T-helper 2 cell treated with Interferon-gamma antibody and Interleukin-4, amounts not matched to agents 5 μg/mL and 100 μg/mL, for 36 hours (primary cell): ENCODE measurements around the gene TRRAP.

ENCODE experiments used
- DNase-seq: peaks from one replicate; pipeline ENCODE4 v3.0.0; 2021; ENCODE audit warnings: low spot score
- H3K27ac Mint-ChIP-seq: one replicate; pipeline ENCODE4 v1.8.0; 2021; ENCODE audit warnings: mild to moderate bottlenecking, mixed read lengths
- H3K27me3 Mint-ChIP-seq: one replicate; pipeline ENCODE4 v1.8.0; 2021; ENCODE audit warnings: low read depth, mixed read lengths
- H3K36me3 Mint-ChIP-seq: one replicate; pipeline ENCODE4 v1.8.0; 2021; ENCODE audit warnings: low read depth, mixed read lengths
- H3K4me1 Mint-ChIP-seq: one replicate; pipeline ENCODE4 v1.8.0; 2021; ENCODE audit warnings: low read depth, mixed read lengths
- H3K4me3 Mint-ChIP-seq: one replicate; pipeline ENCODE4 v1.8.0; 2022; ENCODE audit warnings: mild to moderate bottlenecking, moderate library complexity, mixed read lengths
- H3K9me3 Mint-ChIP-seq: one replicate; pipeline ENCODE4 v1.8.0; 2021; ENCODE audit warnings: mixed read lengths

Gene TRRAP

DNA sequence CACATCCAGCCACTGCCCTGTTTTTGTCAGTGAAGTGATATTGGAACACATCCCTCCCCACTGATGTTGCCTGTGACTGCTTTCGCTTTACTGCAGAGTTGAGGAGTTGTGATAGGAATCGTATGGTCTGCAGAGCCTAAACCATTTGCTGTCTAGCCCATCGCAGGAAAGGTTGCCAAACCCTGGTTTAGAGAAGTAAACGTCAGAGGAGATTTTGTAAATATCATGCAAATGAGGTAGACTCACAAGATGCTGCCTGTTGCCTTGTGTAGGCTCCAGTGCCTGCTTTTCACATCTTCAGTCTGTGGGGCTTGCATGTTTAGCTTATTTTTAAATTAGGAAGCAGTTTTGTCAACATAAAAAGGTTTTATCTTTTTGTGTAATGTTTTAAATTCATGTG is 107.1 kb downstream of the TRRAP start:
- Mint-ChIP-seq H3K27ac (no peak overlapping the region), H3K4me1 (no peaks in the 10 kb centered on the region), H3K27me3 (no peaks in the 10 kb centered on the region), H3K4me3 (no peak overlapping the region), H3K36me3 (peaks cover 85% of the 10 kb centered on the region), H3K9me3 (peaks cover 9% of the 10 kb centered on the region)
- DNase-seq: no peak

DNA sequence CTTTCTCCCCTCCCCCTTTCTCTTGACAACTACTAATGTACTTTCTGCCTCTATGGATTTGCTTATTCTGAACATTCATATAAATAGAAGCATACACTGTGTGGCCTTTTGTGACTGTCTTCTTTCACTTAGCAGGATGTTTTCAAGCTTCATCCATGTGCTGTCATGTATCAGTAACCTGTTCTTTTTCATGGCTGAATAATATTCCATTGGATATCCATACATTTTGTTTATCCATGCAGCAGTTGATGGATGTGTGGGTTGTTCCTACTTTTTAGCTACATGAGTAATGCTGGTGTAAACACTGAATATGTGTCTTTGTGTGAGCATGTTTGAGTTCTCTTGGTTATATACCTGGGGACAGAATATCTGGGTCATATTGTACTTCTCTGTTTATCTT is 107.6 kb downstream of the TRRAP start:
- Mint-ChIP-seq H3K36me3 (peaks cover 84% of the 10 kb centered on the region), H3K4me3 (no peak overlapping the region), H3K27ac (no peak overlapping the region), H3K4me1 (no peaks in the 10 kb centered on the region), H3K27me3 (no peaks in the 10 kb centered on the region), H3K9me3 (peaks cover 9% of the 10 kb centered on the region)
- no peak for DNase-seq

DNA sequence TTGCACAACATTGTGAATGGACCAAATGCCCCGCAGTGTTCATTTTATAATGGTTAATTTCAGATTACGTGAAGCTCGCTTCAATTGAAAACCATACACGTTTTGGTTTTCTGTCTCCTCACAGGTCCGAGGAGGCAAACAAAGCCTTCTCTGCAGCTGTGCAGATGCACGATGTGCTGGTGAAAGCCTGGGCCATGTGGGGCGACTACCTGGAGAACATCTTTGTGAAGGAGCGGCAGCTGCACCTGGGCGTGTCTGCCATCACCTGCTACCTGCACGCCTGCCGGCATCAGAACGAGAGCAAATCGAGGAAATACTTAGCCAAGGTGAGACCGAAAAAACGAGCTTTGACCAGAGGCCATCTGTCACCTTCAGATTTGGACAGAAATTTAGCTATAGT is 110.3 kb downstream of the TRRAP start:
- H3K4me3 Mint-ChIP-seq: no peak overlapping the region
- DNase-seq: no peak
- H3K9me3 Mint-ChIP-seq: peaks cover 9% of the 10 kb centered on the region
- H3K27ac Mint-ChIP-seq: no peak overlapping the region
- H3K4me1 Mint-ChIP-seq: no peaks in the 10 kb centered on the region
- peaks cover 85% of the 10 kb centered on the region for H3K36me3 Mint-ChIP-seq
- no peaks in the 10 kb centered on the region for H3K27me3 Mint-ChIP-seq

DNA sequence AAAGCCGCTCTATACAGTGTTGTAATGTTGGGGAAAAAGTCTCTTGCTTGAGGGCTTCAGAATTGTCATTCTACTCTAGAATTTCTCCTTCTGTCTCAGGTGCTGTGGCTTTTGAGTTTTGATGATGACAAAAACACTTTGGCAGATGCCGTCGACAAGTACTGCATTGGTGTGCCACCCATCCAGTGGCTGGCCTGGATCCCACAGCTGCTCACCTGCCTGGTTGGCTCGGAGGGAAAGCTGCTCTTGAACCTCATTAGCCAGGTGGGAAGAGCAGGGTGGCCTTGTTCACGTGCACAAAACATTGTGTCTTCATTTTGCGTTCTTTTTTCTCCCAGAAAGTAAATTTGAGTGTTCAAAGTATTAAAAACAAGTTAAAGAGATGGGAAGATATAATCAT is 112.0 kb downstream of the TRRAP start:
- no peak overlapping the region for H3K27ac Mint-ChIP-seq
- no peak overlapping the region for H3K4me3 Mint-ChIP-seq
- no peaks in the 10 kb centered on the region for H3K27me3 Mint-ChIP-seq
- H3K36me3 Mint-ChIP-seq: peaks cover 78% of the 10 kb centered on the region
- H3K9me3 Mint-ChIP-seq: peaks cover 9% of the 10 kb centered on the region
- DNase-seq: no peak
- H3K4me1 Mint-ChIP-seq: no peaks in the 10 kb centered on the region

DNA sequence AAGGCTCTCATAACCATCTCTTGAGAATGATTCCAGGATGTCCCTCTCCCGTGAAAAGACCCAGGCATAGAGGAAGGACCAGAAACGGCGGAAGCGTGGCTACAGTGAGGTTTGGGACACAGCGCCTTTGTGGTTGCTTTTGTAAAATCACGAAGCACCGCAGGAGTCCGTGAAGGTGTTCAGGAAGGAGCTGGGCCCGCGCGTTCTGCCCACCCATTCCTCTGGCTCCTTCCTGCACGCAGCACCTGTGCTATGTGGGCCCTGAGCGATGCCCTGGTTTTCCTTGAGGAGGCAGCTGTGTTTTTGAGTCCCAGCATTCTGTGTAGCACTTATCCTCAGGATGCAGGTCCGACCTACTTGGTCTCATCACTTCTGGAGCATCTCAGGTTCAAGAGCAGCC is 112.8 kb downstream of the TRRAP start:
- H3K4me3 Mint-ChIP-seq: no peak overlapping the region
- H3K27me3 Mint-ChIP-seq: no peaks in the 10 kb centered on the region
- peaks cover 3% of the 10 kb centered on the region for H3K4me1 Mint-ChIP-seq
- H3K36me3 Mint-ChIP-seq: peaks cover 78% of the 10 kb centered on the region
- no peak for DNase-seq
- H3K9me3 Mint-ChIP-seq: peaks cover 4% of the 10 kb centered on the region
- H3K27ac Mint-ChIP-seq: no peak overlapping the region

DNA sequence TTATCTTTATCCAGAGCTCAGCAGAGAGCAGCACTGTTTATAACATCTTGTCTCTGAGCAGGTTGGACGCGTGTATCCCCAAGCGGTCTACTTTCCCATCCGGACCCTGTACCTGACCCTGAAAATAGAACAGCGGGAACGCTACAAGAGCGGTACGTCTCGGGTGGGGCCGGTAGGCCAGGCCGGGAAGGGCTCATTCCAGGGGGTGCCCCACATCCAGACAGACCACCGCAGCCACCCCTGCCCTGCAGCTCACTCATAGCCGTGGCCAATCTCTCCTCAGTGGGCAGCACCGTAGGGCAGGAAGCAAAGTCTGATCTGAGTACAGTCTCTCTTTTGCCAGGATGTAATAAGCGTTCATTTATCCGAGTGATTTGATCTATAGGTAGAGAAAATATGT is 113.7 kb downstream of the TRRAP start:
- Mint-ChIP-seq H3K27ac (no peak overlapping the region), H3K4me1 (peaks cover 4% of the 10 kb centered on the region), H3K36me3 (peaks cover 70% of the 10 kb centered on the region), H3K27me3 (no peaks in the 10 kb centered on the region), H3K9me3 (no peaks in the 10 kb centered on the region), H3K4me3 (no peak overlapping the region)
- DNase-seq: no peak

DNA sequence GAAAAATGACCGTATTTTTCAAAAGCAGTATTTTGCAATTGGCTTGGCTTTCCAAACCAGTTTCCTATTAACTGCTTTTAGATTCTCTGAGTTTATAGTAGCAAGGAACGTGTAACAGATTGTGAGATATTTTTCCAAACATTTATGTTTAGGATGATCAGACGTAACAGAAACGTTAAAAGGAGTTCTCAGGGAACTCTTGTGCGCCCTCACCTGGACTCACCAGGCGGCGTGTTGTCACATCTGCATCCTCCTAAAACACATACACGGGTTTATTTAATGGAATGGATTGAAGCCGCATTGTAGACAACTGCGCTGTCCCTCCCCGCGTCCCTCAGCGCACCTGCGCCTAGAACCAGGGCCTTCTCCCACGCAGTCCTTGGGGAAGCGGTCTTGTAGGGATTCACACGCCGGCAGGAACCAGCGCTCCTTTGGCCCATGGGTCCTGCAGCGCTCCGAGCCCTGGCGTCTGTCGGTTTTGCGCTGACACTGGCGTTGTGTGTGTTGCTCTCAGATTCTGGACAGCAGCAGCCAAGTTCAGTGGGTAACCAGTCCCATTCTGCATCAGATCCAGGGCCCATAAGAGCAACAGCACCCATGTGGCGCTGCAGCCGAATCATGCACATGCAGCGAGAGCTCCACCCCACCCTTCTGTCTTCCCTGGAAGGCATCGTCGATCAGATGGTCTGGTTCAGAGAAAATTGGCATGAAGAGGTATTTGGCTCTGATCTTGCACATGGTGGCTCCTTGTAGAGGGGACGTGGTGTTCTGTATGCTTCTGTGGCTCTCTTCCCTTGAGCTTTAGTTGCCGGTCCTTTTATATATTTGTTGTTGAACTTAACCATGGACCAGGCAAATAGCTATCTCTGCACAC is 114.9 kb downstream of the TRRAP start:
- H3K9me3 Mint-ChIP-seq: no peaks in the 10 kb centered on the region
- H3K4me3 Mint-ChIP-seq: no peak overlapping the region
- H3K27ac Mint-ChIP-seq: no peak overlapping the region
- DNase-seq: no peak
- H3K4me1 Mint-ChIP-seq: peaks cover 4% of the 10 kb centered on the region
- peaks cover 61% of the 10 kb centered on the region for H3K36me3 Mint-ChIP-seq
- no peaks in the 10 kb centered on the region for H3K27me3 Mint-ChIP-seq

DNA sequence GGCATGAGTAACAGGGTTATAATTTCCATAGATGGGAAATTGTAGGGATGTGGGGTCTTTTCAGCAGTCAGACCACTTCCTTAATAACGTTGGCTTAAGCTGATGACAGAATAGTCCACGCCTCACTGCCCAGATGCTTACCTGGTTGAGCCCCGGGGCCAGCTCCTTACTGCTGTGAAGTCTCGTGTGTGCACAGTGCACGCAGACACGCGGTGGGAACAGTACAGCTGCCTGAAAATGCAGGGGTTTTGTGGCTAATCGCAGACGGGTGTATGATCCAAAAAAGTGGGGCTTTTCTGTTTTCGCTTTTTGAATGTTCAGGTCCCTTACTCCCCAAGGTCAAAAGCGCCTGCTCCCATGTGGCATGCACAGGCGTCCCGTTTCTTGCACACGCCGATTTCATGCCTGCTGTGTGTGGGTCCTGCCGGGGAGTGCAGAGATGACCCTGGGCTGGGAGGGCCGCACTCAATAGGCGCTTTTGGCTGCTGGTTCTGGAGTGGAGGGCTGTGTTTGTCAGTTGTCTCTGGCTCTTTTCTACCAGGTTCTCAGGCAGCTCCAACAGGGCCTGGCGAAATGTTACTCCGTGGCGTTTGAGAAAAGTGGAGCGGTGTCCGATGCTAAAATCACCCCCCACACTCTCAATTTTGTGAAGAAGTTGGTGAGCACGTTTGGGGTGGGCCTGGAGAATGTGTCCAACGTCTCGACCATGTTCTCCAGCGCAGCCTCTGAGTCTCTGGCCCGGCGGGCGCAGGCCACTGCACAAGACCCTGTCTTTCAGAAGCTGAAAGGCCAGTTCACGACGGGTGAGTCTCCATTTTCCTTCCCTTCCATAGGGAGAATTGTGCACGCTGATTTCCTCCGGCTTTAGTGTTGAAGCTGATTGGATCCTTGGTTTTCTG is 116.0 kb downstream of the TRRAP start:
- H3K9me3 Mint-ChIP-seq: no peaks in the 10 kb centered on the region
- no peak for DNase-seq
- peaks cover 57% of the 10 kb centered on the region for H3K36me3 Mint-ChIP-seq
- no peaks in the 10 kb centered on the region for H3K27me3 Mint-ChIP-seq
- H3K4me1 Mint-ChIP-seq: peaks cover 4% of the 10 kb centered on the region
- H3K27ac Mint-ChIP-seq: no peak overlapping the region
- H3K4me3 Mint-ChIP-seq: no peak overlapping the region

DNA sequence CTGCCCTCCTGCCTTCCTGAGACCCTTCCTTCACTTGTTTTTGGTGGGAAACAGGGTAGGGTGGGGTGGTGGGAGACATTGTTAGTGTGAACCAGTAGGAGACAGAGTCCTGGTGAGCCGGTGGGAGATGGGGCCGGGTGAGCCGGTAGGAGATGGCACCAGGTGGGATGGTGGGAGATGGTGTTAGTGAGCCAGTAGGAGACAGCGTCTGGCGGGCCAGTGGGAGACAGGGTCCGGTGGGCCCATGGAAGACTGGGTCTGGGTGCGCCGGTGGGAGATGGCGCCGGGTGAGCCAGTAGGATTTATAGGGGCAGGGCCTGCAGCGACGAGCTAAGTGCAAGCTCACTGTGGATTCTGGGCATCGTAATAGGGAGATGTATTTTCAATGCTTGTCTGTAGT is 116.8 kb downstream of the TRRAP start:
- H3K4me3 Mint-ChIP-seq: no peak overlapping the region
- H3K27me3 Mint-ChIP-seq: no peaks in the 10 kb centered on the region
- H3K27ac Mint-ChIP-seq: no peak overlapping the region
- peaks cover 4% of the 10 kb centered on the region for H3K4me1 Mint-ChIP-seq
- no peak for DNase-seq
- peaks cover 55% of the 10 kb centered on the region for H3K36me3 Mint-ChIP-seq
- H3K9me3 Mint-ChIP-seq: no peaks in the 10 kb centered on the region

DNA sequence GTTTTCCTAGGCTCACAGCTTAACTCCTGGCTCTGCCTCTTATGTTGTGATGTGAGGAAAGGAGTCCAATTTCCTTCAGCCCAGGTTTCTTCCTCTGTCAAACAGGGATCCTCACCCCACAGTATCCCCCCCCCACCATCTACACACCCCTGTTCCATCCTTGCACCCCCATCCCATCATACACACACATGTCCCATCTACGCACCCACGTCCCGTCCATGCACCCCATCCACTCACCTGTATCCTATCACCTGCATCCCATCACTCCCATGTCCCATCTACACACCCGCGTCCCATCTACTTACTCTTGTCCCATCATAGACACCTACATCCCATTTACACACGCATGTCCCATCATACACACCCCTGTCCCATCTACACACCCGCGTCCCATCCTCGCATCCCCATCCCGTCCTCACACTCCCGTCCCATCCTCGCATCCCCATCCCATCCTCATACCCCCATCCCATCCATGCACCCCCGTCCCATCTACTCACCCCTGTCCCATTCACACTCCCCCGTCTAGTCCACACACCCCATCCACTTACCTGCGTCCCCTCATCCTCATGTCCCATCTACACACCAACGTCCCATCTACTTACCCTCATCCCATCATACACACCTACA is 117.3 kb downstream of the TRRAP start:
- H3K36me3 Mint-ChIP-seq: peaks cover 52% of the 10 kb centered on the region
- no peaks in the 10 kb centered on the region for H3K27me3 Mint-ChIP-seq
- H3K9me3 Mint-ChIP-seq: no peaks in the 10 kb centered on the region
- DNase-seq: no peak
- H3K4me3 Mint-ChIP-seq: no peak overlapping the region
- H3K4me1 Mint-ChIP-seq: peaks cover 4% of the 10 kb centered on the region
- no peak overlapping the region for H3K27ac Mint-ChIP-seq

DNA sequence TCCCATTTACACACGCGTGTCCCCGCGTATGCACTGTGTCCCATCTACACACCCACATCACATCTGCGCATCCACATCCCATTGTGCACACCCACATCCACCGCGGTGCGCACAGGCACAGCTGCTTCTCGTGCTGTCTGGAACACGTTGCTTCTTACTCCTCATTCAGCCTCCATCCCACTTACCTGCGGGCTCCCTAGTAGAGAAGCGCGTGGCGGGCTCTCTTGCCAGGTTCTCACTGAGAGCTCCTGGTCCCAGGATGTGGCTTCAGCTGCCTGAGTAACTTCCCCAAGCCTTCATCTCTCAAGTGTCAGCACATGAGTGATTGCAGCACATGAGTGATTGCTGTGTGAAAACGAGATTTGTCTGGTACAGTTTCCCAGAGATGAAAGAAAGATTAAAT is 117.8 kb downstream of the TRRAP start:
- no peak overlapping the region for H3K27ac Mint-ChIP-seq
- no peak for DNase-seq
- H3K27me3 Mint-ChIP-seq: no peaks in the 10 kb centered on the region
- peaks cover 4% of the 10 kb centered on the region for H3K4me1 Mint-ChIP-seq
- peaks cover 54% of the 10 kb centered on the region for H3K36me3 Mint-ChIP-seq
- H3K9me3 Mint-ChIP-seq: no peaks in the 10 kb centered on the region
- H3K4me3 Mint-ChIP-seq: no peak overlapping the region

DNA sequence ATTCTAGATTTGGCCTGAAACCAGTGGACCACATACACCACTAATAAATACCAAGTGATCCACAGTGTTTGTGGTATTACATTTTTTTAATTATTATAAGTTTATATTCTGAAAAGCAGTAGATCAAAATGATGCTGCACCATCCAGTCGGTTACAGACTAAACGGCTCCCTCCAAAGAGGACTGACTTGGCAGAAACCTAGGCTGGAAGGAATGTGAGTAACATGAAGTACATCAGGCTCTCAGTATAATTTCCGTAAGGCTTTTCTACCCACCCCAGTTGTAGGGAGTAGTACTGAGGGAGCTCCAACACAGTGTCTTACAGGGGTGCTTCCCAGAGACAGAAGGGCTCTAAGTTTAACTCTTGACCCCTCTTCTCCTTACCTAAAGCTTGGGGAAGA is 119.5 kb downstream of the TRRAP start:
- Mint-ChIP-seq H3K9me3 (no peaks in the 10 kb centered on the region), H3K27me3 (no peaks in the 10 kb centered on the region), H3K27ac (no peak overlapping the region), H3K36me3 (peaks cover 55% of the 10 kb centered on the region), H3K4me1 (peaks cover 4% of the 10 kb centered on the region), H3K4me3 (no peak overlapping the region)
- DNase-seq: no peak

DNA sequence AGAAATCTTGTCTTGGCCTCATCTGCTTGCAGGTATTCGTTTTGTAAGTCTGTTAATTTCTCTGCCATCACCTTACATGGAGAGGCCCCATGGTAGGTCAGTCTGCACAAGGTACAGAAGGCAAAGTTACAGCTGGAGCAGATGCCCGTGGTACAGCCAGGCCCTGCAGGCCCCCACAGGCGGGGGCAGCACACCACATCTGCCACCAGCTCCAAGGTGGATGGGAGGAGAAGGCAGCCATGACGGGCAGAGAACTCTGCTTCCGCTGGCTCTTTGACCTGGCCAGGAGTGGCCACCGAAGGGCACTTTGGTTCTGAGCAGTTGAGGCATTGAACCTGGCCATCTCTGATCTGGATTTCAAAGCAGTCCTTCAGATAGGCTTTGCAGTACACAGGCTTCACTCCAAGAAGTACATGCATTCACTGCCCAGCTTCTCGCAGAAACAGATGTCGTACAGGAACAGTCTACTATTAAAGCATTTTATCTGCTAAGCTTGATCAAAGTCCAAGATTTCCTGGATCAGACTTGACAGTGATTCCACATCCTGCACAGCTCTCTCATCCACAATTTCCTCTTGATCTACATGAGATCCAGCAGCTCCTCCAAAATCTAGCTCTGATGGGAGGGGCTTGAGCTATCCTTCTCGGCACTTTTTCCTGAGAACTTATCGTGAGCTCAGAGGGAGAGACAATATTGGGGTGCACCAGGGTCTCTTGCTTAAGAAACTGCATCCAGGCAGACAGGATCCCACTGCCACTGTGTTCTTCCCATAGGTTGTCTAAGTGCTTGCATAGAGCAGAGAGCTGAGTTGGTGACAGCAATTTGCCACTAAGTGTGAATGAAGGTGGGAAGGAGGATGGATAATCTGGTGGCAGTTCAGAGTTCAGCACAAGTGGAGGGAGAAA is 120.7 kb downstream of the TRRAP start:
- Mint-ChIP-seq H3K9me3 (no peaks in the 10 kb centered on the region), H3K27ac (no peak overlapping the region), H3K4me1 (peaks cover 4% of the 10 kb centered on the region), H3K36me3 (peaks cover 54% of the 10 kb centered on the region), H3K4me3 (no peak overlapping the region), H3K27me3 (no peaks in the 10 kb centered on the region)
- DNase-seq: no peak
